GM19372 (cell line): ENCODE measurements around the gene KLF7.
"Not testable (repeated sequence)": the region's sequence is repeated elsewhere in the genome, so short reads cannot be mapped to it uniquely, and the experiment has no call there.

Experiments
- ATAC-seq: cut with Tn5 transposase; IDR thresholded peaks from one replicate; pipeline ENCODE4 v1.9.1; 2021; ENCODE audit warnings: mild to moderate bottlenecking, low read depth, moderate library complexity; ENCODE audit not compliant: unreplicated experiment

The KLF7 gene

GRCh38 chr2:207039225-207039624 is 126.5 kb downstream of the KLF7 start:
- ATAC-seq, result no peak

GRCh38 chr2:207038299-207038698 is 127.4 kb downstream of the KLF7 start:
- no peak for ATAC-seq

GRCh38 chr2:207037896-207038295 is 127.9 kb downstream of the KLF7 start:
- ATAC-seq, result no peak

- not testable (repeated sequence) for ATAC-seq
Observed at GRCh38 chr2:207037023-207037422, 128.7 kb downstream of the KLF7 start.

- ATAC-seq, result no peak
Observed at GRCh38 chr2:207035875-207036274, 129.9 kb downstream of the KLF7 start.

GRCh38 chr2:207032490-207032889 is 133.3 kb downstream of the KLF7 start:
- no peak for ATAC-seq
